SU-DHL-6 (cell line): ENCODE measurements around the gene RCAN3.

ENCODE experiments used
- CTCF ChIP-seq: fragments of 200-600 bp; sonication (generic); IDR thresholded peaks from one replicate; pipeline ENCODE4 v1.5.1; 2017; ENCODE audit warnings: antibody characterized with exemption, mild to moderate bottlenecking, low read length, moderate library complexity; ENCODE audit not compliant: insufficient read depth, poor library complexity, severe bottlenecking
- EZH2phosphoT487 ChIP-seq: fragments of 200-600 bp; sonication (generic), shearing (Covaris generic); conservative IDR thresholded peaks from 2 replicates; pipeline ENCODE4 v1.6.1; 2018; ENCODE audit warnings: mild to moderate bottlenecking, antibody characterized with exemption, low read length, moderate library complexity, mixed read lengths

- TF ChIP-seq CTCF (no peak), EZH2phosphoT487 (no peak)
Observed at GRCh38 chr1:24575905-24576587, 73.4 kb downstream of the RCAN3 start.
